ENCODE data around the gene SCAF8. TPM values are rescaled to one million over a fixed set of nuclear protein-coding genes. Genes with fewer than 3 reads are reported as not detected.

Gene SCAF8
- 29.9 and 37.2 TPM in 2 replicates for total RNA-seq

DNA sequence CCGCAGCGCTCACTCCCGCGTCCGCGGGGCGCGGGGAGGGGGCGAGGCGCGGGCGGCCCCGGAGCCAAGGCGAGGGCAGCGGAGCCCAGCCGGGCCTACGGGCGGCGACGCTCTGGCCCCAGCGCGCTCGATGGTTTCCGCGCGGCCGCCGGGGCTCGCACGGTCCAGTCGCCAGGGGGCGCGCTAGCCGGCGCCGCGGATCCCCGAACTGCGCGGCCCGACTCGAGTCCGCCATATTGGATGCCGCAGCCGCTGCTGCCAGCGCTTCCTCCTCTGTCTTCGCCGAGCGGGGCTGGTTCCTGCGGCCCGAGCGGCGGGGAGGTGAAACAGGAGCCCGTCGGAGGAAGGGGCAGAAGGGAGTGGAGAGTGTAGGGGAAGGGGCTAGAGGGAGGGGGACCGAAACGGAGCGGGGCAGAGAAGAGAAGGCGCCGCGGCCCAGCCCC is at the start of gene SCAF8:
TSS of gene SCAF8 (plus strand) at position 234 of the 443 bp plus-strand sequence. CDS start 485 bp downstream, outside the sequence.

Other genes with a start within 250 kb of the SCAF8 start
- 7.8 and 10.8 TPM in 2 replicates for gene CNKSR3, start 222.7 kb upstream of the SCAF8 start, total RNA-seq